HepG2 (cell line): ENCODE measurements around the gene CASP5. TPM values are rescaled to one million over a fixed set of nuclear protein-coding genes. Genes with fewer than 3 reads are reported as not detected.

ENCODE experiments used
- CEBPB ChIP-seq: IDR thresholded peaks from 2 replicates; pipeline ENCODE4 v1.6.1; 2011; ENCODE audit warnings: low read depth, low read length, improper control_type of control experiment, borderline replicate concordance
- GATAD1 ChIP-seq: IDR thresholded peaks from 2 replicates; pipeline ENCODE4 v1.6.1; 2016; ENCODE audit warnings: missing genetic modification reagents, missing compliant biosample characterization
- RBFOX2 ChIP-seq: fragments of 200-400 bp; formaldehyde crosslinking; IDR thresholded peaks from 2 replicates; pipeline ENCODE4 v1.6.1; 2017; ENCODE audit warnings: low read depth, mild to moderate bottlenecking, low read length
- ZNF616 ChIP-seq: sonication (generic); formaldehyde crosslinking; IDR thresholded peaks from 2 replicates; pipeline ENCODE4 v1.5.0; 2020; ENCODE audit warnings: low read depth, mild to moderate bottlenecking, missing genetic modification reagents
- ZNF782 ChIP-seq: sonication (generic); formaldehyde crosslinking; IDR thresholded peaks from 2 replicates; pipeline ENCODE4 v1.4.0; 2020; ENCODE audit warnings: missing genetic modification reagents, mild to moderate bottlenecking, borderline replicate concordance
- polyA plus RNA-seq, 8 experiments: library from polyadenylated mRNA; depleted of rRNA in 3 of 8; stranded (reverse) in 7 of 8; unstranded in 1 of 8; fragments of >200 nt; fragmentation: Illumina TruSeq in 4 of 8; extraction: Trizol in 4 of 8; gene quantifications; 2 replicates each; pipeline versions ENCODE4 v1.2.1 to v1.2.3, GENCODE V29; 2011 to 2016; ENCODE audit warnings: low read depth in 4 of 8, missing spikeins in 1 of 8, mixed read lengths in 1 of 8; ENCODE audit not compliant: insufficient read depth in 1 of 8
- total RNA-seq, 5 experiments: library from RNA; depleted of rRNA; stranded (reverse); fragments of >200 nt; fragmentation: Illumina TruSeq; extraction: Trizol; gene quantifications; 2 replicates each; pipeline ENCODE4 v1.2.3, GENCODE V29; 2016; ENCODE audit warnings: low read depth in 1 of 5
- TF ChIP-seq, protein P1 (sequence below): sonication (generic); formaldehyde crosslinking; IDR thresholded peaks from 2 replicates; pipeline ENCODE4 v1.4.0; 2020; ENCODE audit warnings: missing genetic modification reagents, borderline replicate concordance
- TF ChIP-seq, protein P2 (sequence below): sonication (generic); formaldehyde crosslinking; IDR thresholded peaks from 2 replicates; pipeline ENCODE4 v1.9.0; 2021; ENCODE audit warnings: mild to moderate bottlenecking, missing genetic modification reagents

The CASP5 gene
- total and polyA plus RNA-seq, 2 of the 13 experiments (the other 11 are each of a cell fraction or from before 2014, with no cell fraction given): not detected

DNA sequence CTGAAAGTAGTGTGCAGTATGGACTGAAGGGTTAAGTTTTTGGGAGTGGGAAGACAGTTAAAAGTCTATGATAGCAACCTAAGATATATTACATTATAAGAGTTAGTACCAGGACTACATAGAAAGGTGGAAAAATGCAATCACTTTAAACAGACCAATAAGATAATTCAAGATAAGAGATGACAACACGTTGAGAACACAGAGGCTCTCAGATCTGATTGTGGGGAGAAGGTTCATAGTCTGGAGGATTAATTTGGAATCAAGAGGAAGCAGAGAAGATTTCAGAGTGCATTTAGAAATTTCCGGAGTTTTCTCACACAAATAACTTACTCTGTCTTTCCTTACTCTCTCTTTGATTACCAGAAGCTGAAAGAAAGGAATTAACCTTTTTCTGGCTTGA lies 441 bp downstream of the CASP5 start (continued):
- TF ChIP-seq ZNF782 (CRISPR knock-in tag): no peak
- no peak for TF ChIP-seq ZNF616 (CRISPR knock-in tag)
- TF ChIP-seq, protein P1, sequence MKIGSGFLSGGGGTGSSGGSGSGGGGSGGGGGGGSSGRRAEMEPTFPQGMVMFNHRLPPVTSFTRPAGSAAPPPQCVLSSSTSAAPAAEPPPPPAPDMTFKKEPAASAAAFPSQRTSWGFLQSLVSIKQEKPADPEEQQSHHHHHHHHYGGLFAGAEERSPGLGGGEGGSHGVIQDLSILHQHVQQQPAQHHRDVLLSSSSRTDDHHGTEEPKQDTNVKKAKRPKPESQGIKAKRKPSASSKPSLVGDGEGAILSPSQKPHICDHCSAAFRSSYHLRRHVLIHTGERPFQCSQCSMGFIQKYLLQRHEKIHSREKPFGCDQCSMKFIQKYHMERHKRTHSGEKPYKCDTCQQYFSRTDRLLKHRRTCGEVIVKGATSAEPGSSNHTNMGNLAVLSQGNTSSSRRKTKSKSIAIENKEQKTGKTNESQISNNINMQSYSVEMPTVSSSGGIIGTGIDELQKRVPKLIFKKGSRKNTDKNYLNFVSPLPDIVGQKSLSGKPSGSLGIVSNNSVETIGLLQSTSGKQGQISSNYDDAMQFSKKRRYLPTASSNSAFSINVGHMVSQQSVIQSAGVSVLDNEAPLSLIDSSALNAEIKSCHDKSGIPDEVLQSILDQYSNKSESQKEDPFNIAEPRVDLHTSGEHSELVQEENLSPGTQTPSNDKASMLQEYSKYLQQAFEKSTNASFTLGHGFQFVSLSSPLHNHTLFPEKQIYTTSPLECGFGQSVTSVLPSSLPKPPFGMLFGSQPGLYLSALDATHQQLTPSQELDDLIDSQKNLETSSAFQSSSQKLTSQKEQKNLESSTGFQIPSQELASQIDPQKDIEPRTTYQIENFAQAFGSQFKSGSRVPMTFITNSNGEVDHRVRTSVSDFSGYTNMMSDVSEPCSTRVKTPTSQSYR (CRISPR knock-in tag): no peak
- no peak for TF ChIP-seq RBFOX2
- no peak for TF ChIP-seq CEBPB
- TF ChIP-seq GATAD1 (CRISPR knock-in tag): no peak
- TF ChIP-seq, protein P2, sequence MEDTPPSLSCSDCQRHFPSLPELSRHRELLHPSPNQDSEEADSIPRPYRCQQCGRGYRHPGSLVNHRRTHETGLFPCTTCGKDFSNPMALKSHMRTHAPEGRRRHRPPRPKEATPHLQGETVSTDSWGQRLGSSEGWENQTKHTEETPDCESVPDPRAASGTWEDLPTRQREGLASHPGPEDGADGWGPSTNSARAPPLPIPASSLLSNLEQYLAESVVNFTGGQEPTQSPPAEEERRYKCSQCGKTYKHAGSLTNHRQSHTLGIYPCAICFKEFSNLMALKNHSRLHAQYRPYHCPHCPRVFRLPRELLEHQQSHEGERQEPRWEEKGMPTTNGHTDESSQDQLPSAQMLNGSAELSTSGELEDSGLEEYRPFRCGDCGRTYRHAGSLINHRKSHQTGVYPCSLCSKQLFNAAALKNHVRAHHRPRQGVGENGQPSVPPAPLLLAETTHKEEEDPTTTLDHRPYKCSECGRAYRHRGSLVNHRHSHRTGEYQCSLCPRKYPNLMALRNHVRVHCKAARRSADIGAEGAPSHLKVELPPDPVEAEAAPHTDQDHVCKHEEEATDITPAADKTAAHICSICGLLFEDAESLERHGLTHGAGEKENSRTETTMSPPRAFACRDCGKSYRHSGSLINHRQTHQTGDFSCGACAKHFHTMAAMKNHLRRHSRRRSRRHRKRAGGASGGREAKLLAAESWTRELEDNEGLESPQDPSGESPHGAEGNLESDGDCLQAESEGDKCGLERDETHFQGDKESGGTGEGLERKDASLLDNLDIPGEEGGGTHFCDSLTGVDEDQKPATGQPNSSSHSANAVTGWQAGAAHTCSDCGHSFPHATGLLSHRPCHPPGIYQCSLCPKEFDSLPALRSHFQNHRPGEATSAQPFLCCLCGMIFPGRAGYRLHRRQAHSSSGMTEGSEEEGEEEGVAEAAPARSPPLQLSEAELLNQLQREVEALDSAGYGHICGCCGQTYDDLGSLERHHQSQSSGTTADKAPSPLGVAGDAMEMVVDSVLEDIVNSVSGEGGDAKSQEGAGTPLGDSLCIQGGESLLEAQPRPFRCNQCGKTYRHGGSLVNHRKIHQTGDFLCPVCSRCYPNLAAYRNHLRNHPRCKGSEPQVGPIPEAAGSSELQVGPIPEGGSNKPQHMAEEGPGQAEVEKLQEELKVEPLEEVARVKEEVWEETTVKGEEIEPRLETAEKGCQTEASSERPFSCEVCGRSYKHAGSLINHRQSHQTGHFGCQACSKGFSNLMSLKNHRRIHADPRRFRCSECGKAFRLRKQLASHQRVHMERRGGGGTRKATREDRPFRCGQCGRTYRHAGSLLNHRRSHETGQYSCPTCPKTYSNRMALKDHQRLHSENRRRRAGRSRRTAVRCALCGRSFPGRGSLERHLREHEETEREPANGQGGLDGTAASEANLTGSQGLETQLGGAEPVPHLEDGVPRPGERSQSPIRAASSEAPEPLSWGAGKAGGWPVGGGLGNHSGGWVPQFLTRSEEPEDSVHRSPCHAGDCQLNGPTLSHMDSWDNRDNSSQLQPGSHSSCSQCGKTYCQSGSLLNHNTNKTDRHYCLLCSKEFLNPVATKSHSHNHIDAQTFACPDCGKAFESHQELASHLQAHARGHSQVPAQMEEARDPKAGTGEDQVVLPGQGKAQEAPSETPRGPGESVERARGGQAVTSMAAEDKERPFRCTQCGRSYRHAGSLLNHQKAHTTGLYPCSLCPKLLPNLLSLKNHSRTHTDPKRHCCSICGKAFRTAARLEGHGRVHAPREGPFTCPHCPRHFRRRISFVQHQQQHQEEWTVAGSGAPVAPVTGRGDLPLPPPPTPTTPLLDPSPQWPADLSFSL (CRISPR knock-in tag): no peak
